Hematopoietic multipotent progenitor cell treated with erythropoietin and hydrocortisone succinate and interleukin-3 and kit ligand, for 8 days (in vitro differentiated cells): ENCODE data around the gene PACSIN2.
A peak's percentile ranks its signal among the peaks of the same experiment; 100 is the strongest.
"Not testable (repeated sequence)": the region's sequence is repeated elsewhere in the genome, so short reads cannot be mapped to it uniquely, and the experiment has no call there.

ENCODE experiments used
- DNase-seq: peaks from one replicate; pipeline ENCODE4 v3.0.0-alpha.2; 2015

The PACSIN2 gene

GRCh38 chr22:42963231-42963595 lies 51.7 kb downstream of the PACSIN2 start:
- no peak for DNase-seq

- peak; percentile 90 for DNase-seq
Observed at GRCh38 chr22:42962295-42963230, 52.4 kb downstream of the PACSIN2 start.

GRCh38 chr22:42961810-42962209 lies 53.1 kb downstream of the PACSIN2 start:
- peak; percentile 74 for DNase-seq

- not testable (repeated sequence) for DNase-seq
Observed at GRCh38 chr22:42961400-42961690, 53.6 kb downstream of the PACSIN2 start.

- DNase-seq, result no peak
Observed at GRCh38 chr22:42960531-42961399, 54.2 kb downstream of the PACSIN2 start.

GRCh38 chr22:42959576-42960509 lies 55.1 kb downstream of the PACSIN2 start:
- DNase-seq, result peak; percentile 85

- no peak for DNase-seq
Observed at GRCh38 chr22:42958937-42959336, 56.0 kb downstream of the PACSIN2 start.

- no peak for DNase-seq
Observed at GRCh38 chr22:42957958-42958357, 57.0 kb downstream of the PACSIN2 start.

- no peak for DNase-seq
Observed at GRCh38 chr22:42957544-42957943, 57.4 kb downstream of the PACSIN2 start.

GRCh38 chr22:42955848-42956247 lies 59.1 kb downstream of the PACSIN2 start:
- no peak for DNase-seq

- no peak for DNase-seq
Observed at GRCh38 chr22:42955087-42955635, 59.8 kb downstream of the PACSIN2 start.

GRCh38 chr22:42953751-42954150 lies 61.2 kb downstream of the PACSIN2 start:
- not testable (repeated sequence) for DNase-seq

- peak; percentile 29 for DNase-seq
Observed at GRCh38 chr22:42951093-42951710, 63.7 kb downstream of the PACSIN2 start.

- no peak for DNase-seq
Observed at GRCh38 chr22:42950281-42950680, 64.7 kb downstream of the PACSIN2 start.

GRCh38 chr22:42949159-42949558 lies 65.8 kb downstream of the PACSIN2 start:
- no peak for DNase-seq

- peak; percentile 66 for DNase-seq
Observed at GRCh38 chr22:42948294-42948693, 66.7 kb downstream of the PACSIN2 start.

- DNase-seq, result no peak
Observed at GRCh38 chr22:42947211-42947990, 67.5 kb downstream of the PACSIN2 start.

- no peak for DNase-seq
Observed at GRCh38 chr22:42946546-42947198, 68.3 kb downstream of the PACSIN2 start.

GRCh38 chr22:42945736-42946135 lies 69.2 kb downstream of the PACSIN2 start:
- no peak for DNase-seq

- no peak for DNase-seq
Observed at GRCh38 chr22:42945027-42945426, 69.9 kb downstream of the PACSIN2 start.

GRCh38 chr22:42944409-42944808 lies 70.5 kb downstream of the PACSIN2 start:
- DNase-seq, result no peak
